K562 (cell line): Measurements from ENCODE around the gene SRRD. TPM values are rescaled to one million over a fixed set of nuclear protein-coding genes. Genes with fewer than 3 reads are reported as not detected.

ENCODE experiments used
- BRD9 ChIP-seq: fragments of 450-650 bp; IDR thresholded peaks from 2 replicates; pipeline ENCODE4 v1.6.1; 2018; ENCODE audit warnings: low read depth; ENCODE audit not compliant: partially characterized antibody
- HMGXB4 ChIP-seq: sonication (generic); formaldehyde crosslinking; IDR thresholded peaks from 2 replicates; pipeline ENCODE4 v1.8.1; 2023; ENCODE audit warnings: mild to moderate bottlenecking, missing genetic modification reagents
- HOMEZ ChIP-seq: fragments of 250-450 bp; sonication (Bioruptor Pico); IDR thresholded peaks from 2 replicates; pipeline ENCODE4 v1.4.0; 2020; ENCODE audit warnings: mild to moderate bottlenecking, moderate library complexity
- MTF1 ChIP-seq: fragments of 250-450 bp; sonication (Bioruptor Pico); IDR thresholded peaks from 2 replicates; pipeline ENCODE4 v1.9.0; 2021; ENCODE audit warnings: moderate library complexity, mild to moderate bottlenecking, inconsistent platforms, borderline replicate concordance
- NFATC3 ChIP-seq: fragments of 450-650 bp; IDR thresholded peaks from 2 replicates; pipeline ENCODE4 v1.6.1; 2017; ENCODE audit warnings: mild to moderate bottlenecking
- PPARD ChIP-seq: fragments of 250-450 bp; sonication (Bioruptor Pico); IDR thresholded peaks from 2 replicates; pipeline ENCODE4 v1.8.0; 2022; ENCODE audit warnings: inconsistent platforms, mild to moderate bottlenecking, moderate library complexity
- RBM17 ChIP-seq: fragments of 200-400 bp; formaldehyde crosslinking; IDR thresholded peaks from 2 replicates; pipeline ENCODE4 v1.6.1; 2017; ENCODE audit warnings: low read depth, mild to moderate bottlenecking, low read length, borderline replicate concordance
- RERE ChIP-seq: sonication (generic); formaldehyde crosslinking; IDR thresholded peaks from 2 replicates; pipeline ENCODE4 v1.8.0; 2023; ENCODE audit warnings: missing genetic modification reagents, mild to moderate bottlenecking, borderline replicate concordance
- TFE3 ChIP-seq: fragments of 450-650 bp; formaldehyde crosslinking; IDR thresholded peaks from 2 replicates; pipeline ENCODE4 v1.4.0; 2020; ENCODE audit warnings: mild to moderate bottlenecking, mixed read lengths
- ZBTB43 ChIP-seq: sonication (generic); formaldehyde crosslinking; IDR thresholded peaks from 2 replicates; pipeline ENCODE4 v1.8.0; 2023; ENCODE audit warnings: mild to moderate bottlenecking, missing genetic modification reagents
- ZNF398 ChIP-seq: fragments of 250-450 bp; sonication (Bioruptor Pico); IDR thresholded peaks from 2 replicates; pipeline ENCODE4 v1.8.0; 2021; ENCODE audit warnings: moderate library complexity, mild to moderate bottlenecking, inconsistent platforms
- polyA plus RNA-seq, 8 experiments: library from polyadenylated mRNA; depleted of rRNA in 4 of 8; stranded (reverse) in 5 of 8; unstranded in 3 of 8; fragments of >200 nt; fragmentation: Nextera tagmentation in 2 of 8; fragmentation: Illumina TruSeq in 1 of 8; extraction: Ambion mirVana in 2 of 8; extraction: Trizol in 1 of 8; gene quantifications; 2 replicates each; pipeline versions ENCODE4 v1.2.1 to v1.2.3, GENCODE V29; 2011 to 2014; ENCODE audit warnings: inconsistent platforms in 1 of 8, missing spikeins in 1 of 8
- total RNA-seq, 7 experiments: library from RNA; depleted of rRNA in 6 of 7; stranded (reverse); fragments of >200 nt in 6 of 7; fragmentation: Illumina TruSeq in 2 of 7; extraction: Trizol in 2 of 7; gene quantifications; 2 replicates each; pipeline versions ENCODE4 v1.2.1 to v1.2.3, GENCODE V29; 2011 to 2021; ENCODE audit warnings: low replicate concordance in 1 of 7

Gene SRRD
- total and polyA plus RNA-seq, 9 of the 15 experiments (the other 6 are each of a cell fraction or from before 2014, with no cell fraction given): 4.9 to 59.4 (median 34.4) TPM

GRCh38 chr22:26484360-26484706, 656 bp downstream of the SRRD start (continued):
- no peak for TF ChIP-seq ZBTB43 (CRISPR knock-in tag)
- TF ChIP-seq BRD9: peak; percentile 12
- no peak for TF ChIP-seq NFATC3
- no peak for TF ChIP-seq RBM17
- no peak for TF ChIP-seq HMGXB4 (CRISPR knock-in tag)
- no peak for TF ChIP-seq HOMEZ (CRISPR knock-in tag)
- TF ChIP-seq MTF1: no peak
- no peak for TF ChIP-seq RERE (CRISPR knock-in tag)
- peak; percentile 82 for TF ChIP-seq TFE3 (CRISPR knock-in tag)
- no peak for TF ChIP-seq PPARD (CRISPR knock-in tag)
- no peak for TF ChIP-seq ZNF398
